Measurements from ENCODE around the gene PEX26. TPM values are rescaled to one million over a fixed set of nuclear protein-coding genes. Genes with fewer than 3 reads are reported as not detected.
A peak's percentile ranks its signal among the peaks of the same experiment; 100 is the strongest.
"Not testable (repeated sequence)": the region's sequence is repeated elsewhere in the genome, so short reads cannot be mapped to it uniquely, and the experiment has no call there.

Gene PEX26
- total and polyA plus RNA-seq, 2 experiments from 2014 or later = 4.0 to 48.9 TPM

- H2AFZ ChIP-seq = no peak overlapping the region
These were observed 29.7 kb upstream of the PEX26 start for GRCh38 chr22:18048041-18048440.

DNA sequence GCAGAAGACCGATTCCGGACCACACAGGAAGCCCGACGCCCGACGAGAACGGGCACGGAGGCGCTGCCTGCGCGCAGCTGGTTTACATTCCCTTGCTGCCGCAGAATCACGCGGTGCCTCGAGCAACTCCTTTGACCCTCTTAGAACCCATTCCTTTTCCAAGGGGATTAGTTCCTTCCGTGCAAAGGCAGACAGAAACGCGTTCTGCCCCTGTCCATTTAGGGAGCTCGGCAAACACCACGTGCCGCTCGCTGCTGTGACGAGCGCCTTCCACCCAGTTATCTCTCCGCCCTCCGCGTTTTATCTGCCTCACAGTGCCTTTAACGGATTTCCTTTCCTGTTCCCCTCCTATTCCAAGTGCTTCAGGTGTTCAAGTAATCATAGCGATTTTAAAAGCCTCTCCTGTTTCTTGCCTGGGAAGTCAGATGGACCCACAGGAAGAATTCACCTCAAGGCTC is 29.3 kb upstream of the PEX26 start:
- Mint-ChIP-seq H3K9me3 (no peaks in the 10 kb centered on the region; the same call in 2 of the 3 replicates), H3K27me3 (ENCODE audit: insufficient read depth, low read depth, poor library complexity) (peaks cover 17% of the 10 kb centered on the region), H3K4me1 (no peaks in the 10 kb centered on the region; the same call in 2 of the 3 replicates), H3K4me3 (no peak overlapping the region), H3K27ac (no peak overlapping the region), H3K36me3 (ENCODE audit: low read depth) (no peaks in the 10 kb centered on the region)
- H3K4me2 ChIP-seq = no peak overlapping the region
- 0 out of 2 replicates have a peak overlapping the region, but pooled peaks have one; percentile 76 for H2AFZ ChIP-seq
- H4K20me1 ChIP-seq (replicated peaks; ENCODE audit: insufficient read depth) = no peaks in the 10 kb centered on the region
- H3K4me1 ChIP-seq (ENCODE audit: insufficient read depth) = no peaks in the 10 kb centered on the region
- H3K27ac ChIP-seq (ENCODE audit: low read depth) = no peak overlapping the region
- H3K79me2 ChIP-seq (replicated peaks; ENCODE audit: insufficient read depth) = no peaks in the 10 kb centered on the region
- no peak for DNase-seq (ENCODE audit: low spot score)
- H3K9me2 ChIP-seq (ENCODE audit: insufficient read depth) = no peaks in the 10 kb centered on the region
- H3F3A ChIP-seq (replicated peaks; ENCODE audit: low read depth) = no peaks in the 10 kb centered on the region
- no peak for TF ChIP-seq NANOG (IDR thresholded peaks at IDR 0.05; ENCODE audit: borderline replicate concordance)
- TF ChIP-seq ZNF331 (CRISPR knock-in tag; IDR thresholded peaks at IDR 0.05; ENCODE audit: low read depth) = no peak
- TF ChIP-seq EZH2phosphoT487 (IDR thresholded peaks at IDR 0.05; ENCODE audit: unreplicated experiment) = no peak
- TF ChIP-seq ZNF114 (CRISPR knock-in tag; IDR thresholded peaks at IDR 0.05) = no peak
- TF ChIP-seq JUNB (IDR thresholded peaks at IDR 0.05; ENCODE audit: unreplicated experiment) = no peak
- no peak for TF ChIP-seq EZH2 (IDR thresholded peaks at IDR 0.05; ENCODE audit: low read depth, unreplicated experiment)
- TF ChIP-seq CREB1 (CRISPR knock-in tag; IDR thresholded peaks at IDR 0.05; ENCODE audit: low read depth) = no peak
- no peak for TF ChIP-seq STAT1 (IDR thresholded peaks at IDR 0.05; ENCODE audit: unreplicated experiment)
- H3K36me3 ChIP-seq (ENCODE audit: insufficient read depth) = no peaks in the 10 kb centered on the region
- H3K4me3 ChIP-seq = no peak overlapping the region
- no peaks in the 10 kb centered on the region for H3K27me3 ChIP-seq (ENCODE audit: insufficient read depth)
- ATAC-seq = no peak

More at GRCh38 chr22:18048041-18048440, 29.7 kb upstream of the PEX26 start:
- no peak overlapping the region for H3K4me2 ChIP-seq
- Mint-ChIP-seq H3K27ac (no peak overlapping the region), H3K36me3 (ENCODE audit: low read depth) (no peaks in the 10 kb centered on the region), H3K4me3 (no peak overlapping the region), H3K4me1 (no peaks in the 10 kb centered on the region; the same call in 2 of the 3 replicates), H3K27me3 (ENCODE audit: insufficient read depth, low read depth, poor library complexity) (peaks cover 18% of the 10 kb centered on the region), H3K9me3 (no peaks in the 10 kb centered on the region; the same call in 2 of the 3 replicates)
- H3K27ac ChIP-seq (ENCODE audit: low read depth) = no peak overlapping the region
- no peak overlapping the region for H3K4me3 ChIP-seq
- H3K4me1 ChIP-seq (ENCODE audit: insufficient read depth) = no peaks in the 10 kb centered on the region
- no peak for TF ChIP-seq STAT1 (IDR thresholded peaks at IDR 0.05; ENCODE audit: unreplicated experiment)
- TF ChIP-seq ZNF331 (CRISPR knock-in tag; IDR thresholded peaks at IDR 0.05; ENCODE audit: low read depth) = no peak
- TF ChIP-seq, protein P1, sequence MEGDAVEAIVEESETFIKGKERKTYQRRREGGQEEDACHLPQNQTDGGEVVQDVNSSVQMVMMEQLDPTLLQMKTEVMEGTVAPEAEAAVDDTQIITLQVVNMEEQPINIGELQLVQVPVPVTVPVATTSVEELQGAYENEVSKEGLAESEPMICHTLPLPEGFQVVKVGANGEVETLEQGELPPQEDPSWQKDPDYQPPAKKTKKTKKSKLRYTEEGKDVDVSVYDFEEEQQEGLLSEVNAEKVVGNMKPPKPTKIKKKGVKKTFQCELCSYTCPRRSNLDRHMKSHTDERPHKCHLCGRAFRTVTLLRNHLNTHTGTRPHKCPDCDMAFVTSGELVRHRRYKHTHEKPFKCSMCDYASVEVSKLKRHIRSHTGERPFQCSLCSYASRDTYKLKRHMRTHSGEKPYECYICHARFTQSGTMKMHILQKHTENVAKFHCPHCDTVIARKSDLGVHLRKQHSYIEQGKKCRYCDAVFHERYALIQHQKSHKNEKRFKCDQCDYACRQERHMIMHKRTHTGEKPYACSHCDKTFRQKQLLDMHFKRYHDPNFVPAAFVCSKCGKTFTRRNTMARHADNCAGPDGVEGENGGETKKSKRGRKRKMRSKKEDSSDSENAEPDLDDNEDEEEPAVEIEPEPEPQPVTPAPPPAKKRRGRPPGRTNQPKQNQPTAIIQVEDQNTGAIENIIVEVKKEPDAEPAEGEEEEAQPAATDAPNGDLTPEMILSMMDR (conservative IDR thresholded peaks at IDR 0.05; ENCODE audit: low read depth in 2 of 2) = no peak
- H3K36me3 ChIP-seq (ENCODE audit: insufficient read depth) = no peaks in the 10 kb centered on the region
- H3K9me2 ChIP-seq (ENCODE audit: insufficient read depth) = no peaks in the 10 kb centered on the region
- H4K20me1 ChIP-seq (replicated peaks; ENCODE audit: insufficient read depth) = no peaks in the 10 kb centered on the region
- DNase-seq (ENCODE audit: low spot score) (no peak), ATAC-seq (no peak)
- no peaks in the 10 kb centered on the region for H3K79me2 ChIP-seq (replicated peaks; ENCODE audit: insufficient read depth)
- H3K27me3 ChIP-seq (ENCODE audit: insufficient read depth) = no peaks in the 10 kb centered on the region
- no peaks in the 10 kb centered on the region for H3F3A ChIP-seq (replicated peaks; ENCODE audit: low read depth)

- DNase-seq (ENCODE audit: low spot score) (no peak), ATAC-seq (no peak)
- no peaks in the 10 kb centered on the region for H4K20me1 ChIP-seq (replicated peaks; ENCODE audit: insufficient read depth)
- Mint-ChIP-seq H3K27me3 (ENCODE audit: insufficient read depth, low read depth, poor library complexity) (peaks cover 22% of the 10 kb centered on the region), H3K4me1 (no peaks in the 10 kb centered on the region; the same call in 2 of the 3 replicates), H3K36me3 (ENCODE audit: low read depth) (no peaks in the 10 kb centered on the region; the same call in 2 of the 3 replicates), H3K4me3 (no peak overlapping the region), H3K9me3 (peaks cover 8% of the 10 kb centered on the region), H3K27ac (no peak overlapping the region)
- no peak overlapping the region for H3K4me2 ChIP-seq
- H3K9me2 ChIP-seq (ENCODE audit: insufficient read depth) = no peaks in the 10 kb centered on the region
- H3K27ac ChIP-seq (ENCODE audit: low read depth) = no peak overlapping the region
- no peaks in the 10 kb centered on the region for H3F3A ChIP-seq (replicated peaks; ENCODE audit: low read depth)
- no peaks in the 10 kb centered on the region for H3K36me3 ChIP-seq (ENCODE audit: insufficient read depth)
- H3K27me3 ChIP-seq (ENCODE audit: insufficient read depth) = no peaks in the 10 kb centered on the region
- H3K4me1 ChIP-seq (ENCODE audit: insufficient read depth) = no peaks in the 10 kb centered on the region
- TF ChIP-seq JUNB (IDR thresholded peaks at IDR 0.05; ENCODE audit: unreplicated experiment) (no peak), REST (IDR thresholded peaks at IDR 0.05; ENCODE audit: unreplicated experiment) (no peak), CREB1 (CRISPR knock-in tag; IDR thresholded peaks at IDR 0.05; ENCODE audit: low read depth) (no peak)
- H2AFZ ChIP-seq = no peak overlapping the region
- no peaks in the 10 kb centered on the region for H3K79me2 ChIP-seq (replicated peaks; ENCODE audit: insufficient read depth)
- no peak overlapping the region for H3K4me3 ChIP-seq
These were observed 27.7 kb upstream of the PEX26 start for GRCh38 chr22:18050065-18050464.

- H3K4me3 Mint-ChIP-seq, H2AFZ ChIP-seq, H3K27ac Mint-ChIP-seq: not testable (repeated sequence)
These were observed 26.7 kb upstream of the PEX26 start for GRCh38 chr22:18051113-18051512.

More at GRCh38 chr22:18051113-18051512, 26.7 kb upstream of the PEX26 start:
- H3K79me2 ChIP-seq (replicated peaks; ENCODE audit: insufficient read depth); H3K4me2 ChIP-seq; ATAC-seq; H3K27me3 ChIP-seq (ENCODE audit: insufficient read depth); H3K4me1 ChIP-seq (ENCODE audit: insufficient read depth); DNase-seq (ENCODE audit: low spot score); H3F3A ChIP-seq (replicated peaks; ENCODE audit: low read depth); H3K36me3 Mint-ChIP-seq (ENCODE audit: low read depth); H3K4me1 Mint-ChIP-seq; H3K9me2 ChIP-seq (ENCODE audit: insufficient read depth); H3K27ac ChIP-seq (ENCODE audit: low read depth); H3K36me3 ChIP-seq (ENCODE audit: insufficient read depth); H4K20me1 ChIP-seq (replicated peaks; ENCODE audit: insufficient read depth); H3K4me3 ChIP-seq: not testable (repeated sequence)
- peaks cover 11% of the 10 kb centered on the region for H3K9me3 Mint-ChIP-seq
- H3K27me3 Mint-ChIP-seq (ENCODE audit: insufficient read depth, low read depth, poor library complexity) = peaks cover 23% of the 10 kb centered on the region

Measured in GM23338 (cell line).